Activated B cell treated with CpG ODN at 0.5 μM for 24 hours (primary cell): ENCODE data around the gene HACD4. TPM values are rescaled to one million over a fixed set of nuclear protein-coding genes. Genes with fewer than 3 reads are reported as not detected.
"Not testable (repeated sequence)": the region's sequence is repeated elsewhere in the genome, so short reads cannot be mapped to it uniquely, and the experiment has no call there.

Experiments used
- ATAC-seq: fragments of 200-7000 bp; cut with Tn5 transposase; one replicate; pipeline ENCODE4 v1.10.0; 2021; ENCODE audit warnings: low read depth, mild to moderate bottlenecking, moderate library complexity
- CTCF ChIA-PET: fragments of 350-600 bp; sonication (Branson Sonifier 250); formaldehyde crosslinking; loops from one replicate; lab custom pipeline; 2021; ENCODE audit warnings: antibody characterized with exemption; lab: Charles Lee
- POLR2A ChIA-PET: fragments of 350-600 bp; sonication (Branson Sonifier 250); formaldehyde crosslinking; loops from one replicate; lab custom pipeline; 2021; ENCODE audit warnings: antibody characterized with exemption; lab: Charles Lee
- DNase-seq: peaks from one replicate; pipeline ENCODE4 v3.0.0; 2022
- H3K27ac Mint-ChIP-seq: one replicate; pipeline ENCODE4 v1.8.0; 2020; ENCODE audit warnings: mixed read lengths
- H3K27me3 Mint-ChIP-seq: one replicate; pipeline ENCODE4 v1.8.0; 2021; ENCODE audit warnings: mixed read lengths
- H3K36me3 Mint-ChIP-seq: one replicate; pipeline ENCODE4 v1.8.0; 2021; ENCODE audit warnings: low read depth, mixed read lengths
- H3K4me1 Mint-ChIP-seq: one replicate; pipeline ENCODE4 v1.8.0; 2021; ENCODE audit warnings: mixed read lengths
- H3K4me3 Mint-ChIP-seq: one replicate; pipeline ENCODE4 v1.8.0; 2020; ENCODE audit warnings: mild to moderate bottlenecking, mixed read lengths
- H3K9me3 Mint-ChIP-seq: one replicate; pipeline ENCODE4 v1.8.0; 2020; ENCODE audit warnings: mixed read lengths
- CTCF ChIP-seq: fragments of 200-600 bp; IDR thresholded peaks from one replicate; pipeline ENCODE4 v1.8.0; 2022; ENCODE audit warnings: antibody characterized with exemption, mild to moderate bottlenecking
- intact Hi-C: fragments of 100-400 bp; cut with micrococcal nuclease; formaldehyde crosslinking; loops from one replicate; pipeline ENCODE4 v1.15.1; 2024
- total RNA-seq: library from RNA; stranded (reverse); gene quantifications from 2 replicates; pipeline ENCODE4 v1.2.3, GENCODE V29; 2022

HACD4 gene
- total RNA-seq, 1 donor from 2014 or later = 4.1 TPM

- Mint-ChIP-seq H3K4me3 (no peak overlapping the region), H3K36me3 (peaks cover 24% of the 10 kb centered on the region), H3K9me3 (peaks cover 5% of the 10 kb centered on the region), H3K27me3 (no peaks in the 10 kb centered on the region), H3K4me1 (peaks cover 14% of the 10 kb centered on the region), H3K27ac (no peak overlapping the region)
- DNase-seq (no peak), ATAC-seq (no peak)
- CTCF ChIA-PET = no interaction called here
- no peak for TF ChIP-seq CTCF
- intact Hi-C loops = no loop called here
- POLR2A ChIA-PET = no interaction called here
Observed at GRCh38 chr9:20978249-20978648, 53.2 kb downstream of the HACD4 start.

GRCh38 chr9:20974191-20974938, 57.1 kb downstream of the HACD4 start:
- H3K36me3 Mint-ChIP-seq = peaks cover 33% of the 10 kb centered on the region
- POLR2A ChIA-PET, CTCF ChIA-PET, H3K4me3 Mint-ChIP-seq, H3K27me3 Mint-ChIP-seq, intact Hi-C loops, H3K27ac Mint-ChIP-seq, DNase-seq, ATAC-seq: not testable (repeated sequence)
- H3K9me3 Mint-ChIP-seq = peaks cover 11% of the 10 kb centered on the region
- peaks cover 10% of the 10 kb centered on the region for H3K4me1 Mint-ChIP-seq

- Mint-ChIP-seq H3K4me1 (peaks cover 10% of the 10 kb centered on the region), H3K9me3 (peaks cover 11% of the 10 kb centered on the region), H3K36me3 (peaks cover 31% of the 10 kb centered on the region)
- DNase-seq, ATAC-seq, intact Hi-C loops, H3K27ac Mint-ChIP-seq, CTCF ChIA-PET, H3K4me3 Mint-ChIP-seq, H3K27me3 Mint-ChIP-seq, POLR2A ChIA-PET: not testable (repeated sequence)
Observed at GRCh38 chr9:20973246-20973947, 58.0 kb downstream of the HACD4 start.

- CTCF ChIA-PET = no interaction called here
- POLR2A ChIA-PET = no interaction called here
- no peak for TF ChIP-seq CTCF
- ATAC-seq = no peak
- H3K9me3 Mint-ChIP-seq = peaks cover 11% of the 10 kb centered on the region
- H3K4me3 Mint-ChIP-seq = no peak overlapping the region
- DNase-seq = no peak
- peaks cover 26% of the 10 kb centered on the region for H3K36me3 Mint-ChIP-seq
- intact Hi-C loops = no loop called here
- H3K27me3 Mint-ChIP-seq = no peaks in the 10 kb centered on the region
- peaks cover 10% of the 10 kb centered on the region for H3K4me1 Mint-ChIP-seq
- no peak overlapping the region for H3K27ac Mint-ChIP-seq
Observed at GRCh38 chr9:20972684-20973083, 58.8 kb downstream of the HACD4 start.

GRCh38 chr9:20962536-20963225, 68.8 kb downstream of the HACD4 start:
- H3K4me3 Mint-ChIP-seq = no peak overlapping the region
- no peak for TF ChIP-seq CTCF
- peaks cover 3% of the 10 kb centered on the region for H3K9me3 Mint-ChIP-seq
- intact Hi-C loops = no loop called here
- ChIA-PET POLR2A (no interaction called here), CTCF (no interaction called here)
- no peaks in the 10 kb centered on the region for H3K4me1 Mint-ChIP-seq
- no peak overlapping the region for H3K27ac Mint-ChIP-seq
- peaks cover 9% of the 10 kb centered on the region for H3K36me3 Mint-ChIP-seq
- DNase-seq (no peak), ATAC-seq (no peak)
- H3K27me3 Mint-ChIP-seq = no peaks in the 10 kb centered on the region

GRCh38 chr9:20950707-20951106, 80.7 kb downstream of the HACD4 start:
- no peak for TF ChIP-seq CTCF
- DNase-seq (no peak), ATAC-seq (no peak)
- intact Hi-C loops = no loop called here
- Mint-ChIP-seq H3K9me3 (no peaks in the 10 kb centered on the region), H3K4me3 (no peak overlapping the region), H3K27me3 (no peaks in the 10 kb centered on the region), H3K27ac (no peak overlapping the region), H3K4me1 (peaks cover 2% of the 10 kb centered on the region), H3K36me3 (peaks cover 30% of the 10 kb centered on the region)
- ChIA-PET POLR2A (no interaction called here), CTCF (interaction anchor here (2.5 kb wide), 1 partner anchor 9 kb away, joined by 8 read pairs; no protein-coding TSS in a partner anchor)
